ENCODE results near the gene OPRL1. TPM values are rescaled to one million over a fixed set of nuclear protein-coding genes. Genes with fewer than 3 reads are reported as not detected.

OPRL1 gene
- polyA plus RNA-seq, 1 of the 3 experiments (the other 2 are of a cell fraction), result 1.8 TPM

- TF ChIP-seq CHD2 (IDR thresholded peaks at IDR 0.05; ENCODE audit: low read length, partially characterized antibody) (no peak), POLR2AphosphoS5 (IDR thresholded peaks at IDR 0.05; ENCODE audit: low read depth, low read length) (no peak)
These were observed 23.8 kb upstream of the OPRL1 start (continued) for GRCh38 chr20:64055893-64056638.

GRCh38 chr20:64056639-64056888 is 23.3 kb upstream of the OPRL1 start:
- Histone ChIP-seq H3K79me2 (ENCODE audit: insufficient read depth) (no peaks in the 10 kb centered on the region), H3K27me3 (ENCODE audit: insufficient read depth) (no peaks in the 10 kb centered on the region), H3K36me3 (replicated peaks in 1 of 2; ENCODE audit: control insufficient read depth in 1 of 2, insufficient read depth in 2 of 2, low read length in 1 of 2) (no peaks in the 10 kb centered on the region), H3K4me3 (ENCODE audit: low read depth in 2 of 2, low read length in 1 of 2) (no peak overlapping the region), H3K4me1 (ENCODE audit: control insufficient read depth in 1 of 2, insufficient read depth in 2 of 2, low read depth in 1 of 2, low read length in 1 of 2) (peaks cover 0 to 10% of the 10 kb centered on the region in 2 experiments; a peak in 1 of 4 replicates), H3K4me2 (no peak overlapping the region), H2AFZ (ENCODE audit: low read depth) (no peak overlapping the region), H3K27ac (ENCODE audit: low read depth in 2 of 2, low read length in 1 of 2) (no peak overlapping the region), H3K9me2 (no peaks in the 10 kb centered on the region), H3K9me3 (no peaks in the 10 kb centered on the region), H4K20me1 (ENCODE audit: insufficient read depth) (no peaks in the 10 kb centered on the region), H3K9ac (no peak overlapping the region), H3F3A (replicated peaks; ENCODE audit: insufficient read depth) (no peaks in the 10 kb centered on the region)
- 100% methylated on average over 3 of the region's 7 CpGs for WGBS (ENCODE audit: low lambda C conversion rate)
- no peak for DNase-seq
- TF ChIP-seq TEAD4 (IDR thresholded peaks at IDR 0.05; ENCODE audit: borderline replicate concordance, insufficient read depth) (no peak), NRF1 (IDR thresholded peaks at IDR 0.05; ENCODE audit: low read depth, low read length) (no peak), SIN3A (IDR thresholded peaks at IDR 0.05; ENCODE audit: borderline replicate concordance, low read depth, low read length) (no peak), RCOR1 (IDR thresholded peaks at IDR 0.05; ENCODE audit: low read length) (no peak), EP300 (IDR thresholded peaks at IDR 0.05; ENCODE audit: borderline replicate concordance in 1 of 2, low read depth in 1 of 2, low read length in 1 of 2) (no peak), MAX (IDR thresholded peaks at IDR 0.05; ENCODE audit: low read depth) (no peak), GATA2 (CRISPR knock-in tag; IDR thresholded peaks at IDR 0.05) (no peak), EZH2phosphoT487 (IDR thresholded peaks at IDR 0.05; ENCODE audit: borderline replicate concordance, low read depth) (no peak), ELF1 (IDR thresholded peaks at IDR 0.05) (no peak), JUND (IDR thresholded peaks at IDR 0.05) (no peak), YY1 (IDR thresholded peaks at IDR 0.05; ENCODE audit: low read depth) (no peak)
- CTCF ChIA-PET, result no interaction called here
- POLR2A ChIA-PET, result interaction anchor here (1.4 kb wide), 1 partner anchor 22 kb away, joined by 3 read pairs; the partner anchor contains the start of gene RGS19

GRCh38 chr20:64056889-64057627 is 22.8 kb upstream of the OPRL1 start:
- no peak overlapping the region for H3K27ac ChIP-seq (ENCODE audit: low read depth in 2 of 2, low read length in 1 of 2)
- H3K9me2 ChIP-seq, result no peaks in the 10 kb centered on the region
- H3K4me2 ChIP-seq, result no peak overlapping the region
- H3K9ac ChIP-seq, result no peak overlapping the region
- H3K27me3 ChIP-seq (ENCODE audit: insufficient read depth), result no peaks in the 10 kb centered on the region
- peaks cover 0 to 10% of the 10 kb centered on the region in 2 experiments; a peak in 1 of 4 replicates for H3K4me1 ChIP-seq (ENCODE audit: control insufficient read depth in 1 of 2, insufficient read depth in 2 of 2, low read depth in 1 of 2, low read length in 1 of 2)
- TF ChIP-seq TCF12 (IDR thresholded peaks at IDR 0.05) (no peak), ELF1 (IDR thresholded peaks at IDR 0.05) (no peak), POLR2AphosphoS5 (IDR thresholded peaks at IDR 0.05; ENCODE audit: low read depth, low read length) (no peak), GABPA (IDR thresholded peaks at IDR 0.05; ENCODE audit: low read depth) (no peak), SMC3 (IDR thresholded peaks at IDR 0.05; ENCODE audit: low read depth, low read length) (no peak), FOXJ3 (CRISPR knock-in tag; IDR thresholded peaks at IDR 0.05) (no peak), NRF1 (IDR thresholded peaks at IDR 0.05; ENCODE audit: low read depth, low read length) (no peak), CHD2 (IDR thresholded peaks at IDR 0.05; ENCODE audit: low read length, partially characterized antibody) (no peak), FOXM1 (IDR thresholded peaks at IDR 0.05; ENCODE audit: low read depth) (no peak), MEF2A (IDR thresholded peaks at IDR 0.05; ENCODE audit: borderline replicate concordance, low read depth) (no peak), EZH2phosphoT487 (IDR thresholded peaks at IDR 0.05; ENCODE audit: borderline replicate concordance, low read depth) (no peak)
- ChIA-PET POLR2A (interaction anchor here (0.8 kb wide), 1 partner anchor 76 kb away, joined by 3 read pairs; the partner anchor contains the start of gene PRPF6), CTCF (interaction anchor here (0.6 to 4.6 kb wide), 21 partner anchors 8 to 182 kb away, joined by 3 to 61 read pairs (median 3); partner anchors contain the start of genes LKAAEAR1, OPRL1, PRPF6 and RGS19)
- H3K79me2 ChIP-seq (ENCODE audit: insufficient read depth), result no peaks in the 10 kb centered on the region
- no peaks in the 10 kb centered on the region for H3K9me3 ChIP-seq
- DNase-seq, result no peak
- H3K36me3 ChIP-seq (replicated peaks in 1 of 2; ENCODE audit: control insufficient read depth in 1 of 2, insufficient read depth in 2 of 2, low read length in 1 of 2), result no peaks in the 10 kb centered on the region
- no peak overlapping the region for H2AFZ ChIP-seq (ENCODE audit: low read depth)
- no peak overlapping the region for H3K4me3 ChIP-seq (ENCODE audit: low read depth in 2 of 2, low read length in 1 of 2)
- no peaks in the 10 kb centered on the region for H3F3A ChIP-seq (replicated peaks; ENCODE audit: insufficient read depth)
- WGBS (ENCODE audit: low lambda C conversion rate), result 92% methylated on average over 23 of the region's 39 CpGs
- H4K20me1 ChIP-seq (ENCODE audit: insufficient read depth), result no peaks in the 10 kb centered on the region
